Epidermal melanocyte (primary cell): Measurements from ENCODE around the gene PTGES.
"Not testable (repeated sequence)": the region's sequence is repeated elsewhere in the genome, so short reads cannot be mapped to it uniquely, and the experiment has no call there.

Source experiments
- DNase-seq: peaks from one replicate; pipeline ENCODE4 v3.0.0; 2011; ENCODE audit warnings: low spot score; ENCODE audit not compliant: insufficient read length

Gene PTGES

GRCh38 chr9:129770741-129771140 lies 17.9 kb upstream of the PTGES start:
- DNase-seq = no peak

GRCh38 chr9:129769669-129770068 lies 16.8 kb upstream of the PTGES start:
- no peak for DNase-seq

DNA sequence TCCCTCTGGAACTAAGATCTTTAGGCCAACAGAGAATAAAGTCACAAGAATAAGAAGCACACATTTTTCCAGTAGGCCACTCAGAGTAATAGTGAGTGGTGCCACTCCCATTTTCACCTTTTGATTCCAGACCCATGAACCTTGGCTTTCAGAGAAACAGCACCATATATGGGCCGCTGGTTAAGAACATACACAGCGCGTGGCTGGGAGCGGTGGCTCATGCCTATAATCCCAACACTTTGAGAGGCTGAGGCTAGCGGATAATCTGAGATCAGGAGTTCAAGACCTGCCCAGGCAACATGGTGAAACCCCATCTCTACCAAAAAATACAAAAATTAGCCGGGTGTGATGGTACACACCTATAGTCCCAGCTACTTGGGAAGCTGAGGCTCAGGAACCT lies 15.6 kb upstream of the PTGES start:
- DNase-seq = no peak

DNA sequence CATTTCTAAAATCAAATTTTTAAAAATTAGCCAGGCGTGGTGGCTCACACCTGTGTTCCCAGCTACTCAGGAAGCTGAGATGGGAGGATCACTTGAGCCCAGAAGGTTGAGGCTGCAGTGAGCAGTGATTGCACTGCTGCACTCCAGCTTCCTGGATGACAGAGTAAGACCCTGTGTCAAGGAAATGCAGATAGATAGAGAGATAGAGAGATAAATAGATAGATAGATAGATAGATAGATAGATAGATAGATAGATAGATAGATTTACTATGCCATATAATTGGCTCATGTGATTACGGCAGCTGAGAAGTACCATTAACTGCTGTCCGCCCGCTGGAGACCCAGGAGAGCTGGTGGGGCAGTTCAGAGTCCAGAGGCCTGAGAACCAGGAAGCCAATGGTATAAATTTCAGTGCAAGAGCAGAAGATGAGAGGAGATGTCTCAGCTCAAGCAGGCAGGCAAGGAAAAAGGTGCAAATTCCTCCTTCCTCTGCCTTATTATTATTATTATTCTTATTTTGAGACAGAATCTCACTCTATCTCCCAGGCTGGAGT lies 13.0 kb upstream of the PTGES start:
- no peak for DNase-seq

- no peak for DNase-seq
Measured at GRCh38 chr9:129762985-129763926, 10.4 kb upstream of the PTGES start.

DNA sequence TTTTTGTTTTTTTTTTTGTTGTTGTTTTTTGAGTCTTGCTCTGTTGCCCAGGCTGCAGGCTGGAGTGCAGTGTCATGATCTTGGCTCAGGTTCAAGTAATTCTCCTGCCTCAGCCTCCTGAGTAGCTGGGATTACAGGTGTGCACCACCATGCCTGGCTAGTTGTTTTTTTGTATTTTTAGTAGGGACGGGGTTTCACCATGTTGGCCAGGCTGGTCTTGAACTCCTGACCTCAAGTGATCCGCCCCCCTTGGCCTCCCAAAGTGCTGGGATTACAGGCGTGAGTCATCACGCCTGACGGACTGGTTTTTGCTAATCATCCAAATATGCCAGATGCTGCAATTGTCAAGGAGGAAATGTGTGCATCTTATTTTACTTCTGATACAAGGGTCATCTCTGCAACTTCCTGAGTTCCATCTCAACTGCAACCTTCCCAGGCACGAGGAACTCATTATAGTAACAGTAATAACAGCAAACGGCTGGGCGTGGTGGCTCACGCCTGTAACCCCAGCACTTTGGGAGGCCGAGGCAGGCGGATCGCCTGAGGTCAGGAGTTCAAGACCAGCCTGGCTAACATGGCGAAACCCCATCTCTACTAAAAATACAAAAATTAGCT lies 9.6 kb upstream of the PTGES start:
- not testable (repeated sequence) for DNase-seq

GRCh38 chr9:129761901-129762369 lies 9.1 kb upstream of the PTGES start:
- DNase-seq = no peak

GRCh38 chr9:129761293-129761900 lies 8.6 kb upstream of the PTGES start:
- DNase-seq = no peak

DNA sequence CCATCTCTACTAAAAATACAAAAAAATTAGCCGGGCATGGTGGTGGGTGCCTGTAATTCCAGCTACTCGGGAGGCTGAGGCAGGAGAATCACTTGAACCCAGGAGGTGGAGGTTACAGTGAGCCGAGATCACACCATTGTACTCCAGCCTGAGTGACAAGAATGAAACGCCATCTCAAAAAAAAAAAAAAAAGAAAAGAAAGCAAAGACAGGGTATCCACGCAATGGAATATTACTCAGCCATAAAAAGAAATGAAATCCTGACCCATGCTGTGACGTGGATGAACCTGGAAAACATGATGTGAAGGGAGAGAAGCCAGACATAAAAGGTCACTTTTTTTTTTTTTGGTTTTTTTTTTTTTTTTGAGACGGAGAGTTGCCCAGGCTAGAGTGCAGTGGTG lies 7.9 kb upstream of the PTGES start:
- DNase-seq = not testable (repeated sequence)

GRCh38 chr9:129759804-129760502 lies 7.1 kb upstream of the PTGES start:
- no peak for DNase-seq

DNA sequence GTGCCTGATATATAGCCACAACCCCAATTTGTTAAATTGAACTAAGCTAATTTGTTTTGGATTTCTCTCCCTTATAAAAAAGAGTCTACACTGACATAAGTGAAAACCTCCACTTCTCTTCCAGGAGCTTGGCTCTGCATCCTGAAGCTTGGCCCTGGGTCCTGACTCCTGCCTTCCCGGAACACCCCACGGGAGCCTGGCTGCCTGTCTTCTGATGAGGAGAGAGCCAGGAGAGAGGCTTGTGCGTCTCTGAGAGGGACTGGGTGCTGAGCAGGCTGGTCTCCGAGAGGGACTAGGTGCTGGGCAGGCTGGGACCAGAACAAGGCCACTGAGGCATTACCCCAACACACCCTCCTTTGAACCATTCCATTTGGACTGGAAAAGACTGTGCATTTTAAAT lies 6.5 kb upstream of the PTGES start:
- no peak for DNase-seq

GRCh38 chr9:129757045-129757444 lies 4.2 kb upstream of the PTGES start:
- DNase-seq = no peak

DNA sequence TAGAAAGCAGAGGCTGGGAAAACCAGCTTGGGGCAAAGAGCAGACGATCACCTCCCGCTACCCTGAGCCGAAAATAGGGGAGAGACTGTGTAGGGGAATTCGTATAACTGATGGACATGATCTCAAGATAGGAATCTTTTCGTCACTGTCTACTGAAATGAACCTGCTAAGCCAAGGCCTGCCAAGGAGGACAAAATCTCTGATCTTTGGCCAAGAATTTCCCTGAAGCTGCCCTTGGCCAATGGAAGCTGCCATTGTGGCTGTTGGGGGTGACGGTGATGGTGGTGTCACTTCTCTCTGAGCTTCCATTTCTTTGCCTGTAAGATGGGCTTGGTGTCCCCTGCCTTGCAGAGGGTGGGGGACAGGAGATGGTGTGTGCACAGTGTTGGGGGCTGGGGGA lies 3.3 kb upstream of the PTGES start:
- DNase-seq = no peak

GRCh38 chr9:129755151-129755550 lies 2.3 kb upstream of the PTGES start:
- DNase-seq = no peak

DNA sequence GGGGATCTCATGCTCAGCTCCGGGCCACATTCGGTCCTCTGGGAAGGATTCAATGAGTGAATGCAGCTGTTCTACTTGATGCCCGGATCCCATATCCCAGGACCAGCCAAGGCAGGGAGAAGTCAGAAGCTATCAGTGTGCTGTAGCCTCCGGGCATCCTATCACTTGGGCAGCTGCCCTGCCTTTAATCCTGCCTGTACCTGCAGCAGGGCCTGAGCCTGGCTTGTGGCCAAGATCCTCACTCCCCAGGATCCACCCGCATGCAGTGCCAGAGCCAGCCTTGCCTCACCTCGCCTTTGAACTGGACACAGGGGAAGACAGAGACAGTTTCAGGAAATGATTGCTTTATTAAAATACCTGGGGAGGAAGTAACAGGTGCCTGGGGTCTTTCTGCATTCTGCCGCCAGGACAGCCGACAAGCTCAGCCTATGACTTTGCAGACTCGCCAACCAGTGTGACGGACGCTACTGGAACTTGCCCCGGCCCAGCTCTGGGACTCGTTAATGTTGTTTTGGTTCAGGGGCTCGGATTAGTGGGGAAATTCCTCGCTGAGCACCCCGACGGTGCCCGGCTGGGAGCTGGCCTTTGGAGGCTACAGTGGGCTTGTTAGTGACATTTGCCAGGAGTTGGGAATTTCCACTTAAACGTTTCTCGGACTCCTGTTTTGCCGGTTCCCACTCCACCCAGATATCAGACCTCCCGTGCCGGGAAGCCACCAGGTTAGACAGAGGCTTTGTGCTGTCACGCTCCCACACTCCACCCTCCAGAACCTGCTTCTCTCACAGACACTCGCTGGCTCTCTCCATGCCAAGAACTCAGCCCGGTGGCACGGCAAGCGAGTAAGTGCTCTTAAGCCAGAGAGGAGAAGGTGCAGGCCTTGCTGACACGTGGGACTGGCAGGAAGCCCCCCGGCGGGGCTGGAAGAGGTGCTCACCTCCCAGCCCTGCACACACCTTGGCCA lies 721 bp downstream of the PTGES start:
- DNase-seq = no peak

GRCh38 chr9:129750013-129750638 lies 2.7 kb downstream of the PTGES start:
- DNase-seq = no peak

GRCh38 chr9:129749575-129749974 lies 3.3 kb downstream of the PTGES start:
- DNase-seq = no peak

GRCh38 chr9:129749052-129749451 lies 3.8 kb downstream of the PTGES start:
- DNase-seq = not testable (repeated sequence)

- no peak for DNase-seq
Measured at GRCh38 chr9:129748249-129748648, 4.6 kb downstream of the PTGES start.
